HG02943 (cell line): ENCODE measurements around the gene LIN7B.
"Not testable (repeated sequence)": the region's sequence is repeated elsewhere in the genome, so short reads cannot be mapped to it uniquely, and the experiment has no call there.

Experiments used
- ATAC-seq: cut with Tn5 transposase; IDR thresholded peaks from one replicate; pipeline ENCODE4 v1.9.1; 2021; ENCODE audit warnings: mild to moderate bottlenecking, low read depth, moderate library complexity; ENCODE audit not compliant: unreplicated experiment

Gene LIN7B

DNA sequence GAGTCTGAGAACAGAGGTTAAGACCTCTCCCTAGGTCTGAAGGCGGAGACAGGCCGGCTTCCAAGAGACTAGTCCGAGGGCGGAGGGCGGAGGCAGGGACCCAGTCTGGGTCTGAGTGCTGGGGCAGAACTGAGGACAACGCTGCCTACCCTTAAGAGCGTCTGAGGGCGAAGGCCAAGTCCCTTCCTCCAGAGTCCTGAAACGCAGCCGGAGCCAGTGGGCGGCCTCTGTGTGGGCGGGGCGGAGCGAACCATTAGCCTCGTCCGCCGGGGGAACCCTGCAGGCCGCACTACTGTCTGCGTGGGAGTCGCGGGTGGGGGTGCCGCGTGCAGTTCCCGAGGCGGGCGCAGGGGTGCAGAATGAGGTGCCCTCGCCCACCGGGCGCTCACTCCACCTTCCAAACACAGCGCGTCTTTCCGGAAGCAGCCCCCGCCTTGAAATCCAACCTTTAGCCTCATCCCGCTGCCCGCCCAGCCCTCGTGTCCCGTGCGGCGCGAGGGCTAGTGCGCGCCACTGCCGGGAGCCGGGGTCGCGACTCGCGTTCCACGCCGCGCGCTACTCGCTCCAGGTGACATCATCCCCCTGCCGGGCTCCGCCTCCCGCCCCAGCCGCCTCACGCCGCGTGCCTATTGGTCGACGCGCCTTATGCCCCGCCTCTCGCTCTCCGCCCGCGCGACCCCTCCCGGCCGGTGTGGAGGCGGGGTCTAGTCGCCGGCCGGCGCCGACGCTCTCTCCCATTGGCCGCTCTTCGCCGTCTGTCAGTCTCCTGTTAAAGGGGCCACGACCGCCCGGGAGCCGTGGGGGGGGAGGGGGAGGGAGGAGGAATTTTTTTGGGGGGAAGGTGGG, 4.6 kb downstream of the LIN7B start, which contains the start of gene C19orf73:
Gene C19orf73, minus strand, starts transcription at position 579 of the 846 bp plus-strand sequence. Its CDS starts 121 bp downstream, at position 458.
- ATAC-seq: peak; percentile 65

- no peak for ATAC-seq
Measured at GRCh38 chr19:49119411-49120324, 5.5 kb downstream of the LIN7B start, which contains the start of gene PPFIA3. PPFIA3 (plus strand) TSS chr19:49119544; CDS start chr19:49127874, 8,330 bp downstream.

- no peak for ATAC-seq
Measured at GRCh38 chr19:49120325-49120683, 6.1 kb downstream of the LIN7B start.

GRCh38 chr19:49120868-49121267, 6.7 kb downstream of the LIN7B start:
- ATAC-seq: no peak

- ATAC-seq: not testable (repeated sequence)
Measured at GRCh38 chr19:49121841-49122240, 7.7 kb downstream of the LIN7B start.

GRCh38 chr19:49123285-49123684, 9.1 kb downstream of the LIN7B start:
- ATAC-seq: not testable (repeated sequence)

DNA sequence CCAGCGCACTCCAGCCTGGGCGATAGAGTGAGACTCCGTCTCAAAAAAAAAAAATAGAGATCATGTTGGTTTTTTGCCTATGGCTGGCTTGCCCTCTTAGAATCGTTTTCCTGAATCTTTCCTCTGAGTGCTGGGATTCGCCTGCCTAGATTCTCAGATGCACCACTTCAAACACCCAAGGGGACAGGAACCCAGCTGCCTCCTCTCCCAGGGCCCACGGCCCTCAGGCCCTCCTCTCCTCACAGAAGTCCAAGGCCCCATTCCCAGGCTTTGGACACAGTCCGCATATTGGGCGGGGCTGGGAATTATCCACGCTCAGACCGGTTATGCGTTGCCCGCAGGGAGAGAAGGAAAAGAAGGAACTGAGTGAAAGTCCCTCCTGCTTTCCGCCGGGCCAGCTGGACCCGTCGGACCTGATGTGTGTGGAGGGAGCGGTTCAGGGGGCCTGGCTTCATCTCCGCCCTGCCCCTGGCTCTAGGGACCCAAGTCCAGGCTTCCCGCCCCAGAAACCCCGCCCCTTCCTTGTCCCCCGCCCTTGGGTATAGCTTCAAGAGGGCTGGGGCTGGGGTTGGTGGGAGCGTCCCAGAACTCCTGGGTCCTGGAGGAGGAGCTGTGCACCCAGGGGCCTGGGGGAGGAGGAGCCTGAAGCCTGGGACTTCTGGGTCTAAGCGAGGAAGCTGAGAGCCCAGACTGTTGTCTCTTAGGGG, 11.0 kb downstream of the LIN7B start:
- ATAC-seq: no peak

- ATAC-seq: no peak
Measured at GRCh38 chr19:49126575-49126974, 12.4 kb downstream of the LIN7B start.

DNA sequence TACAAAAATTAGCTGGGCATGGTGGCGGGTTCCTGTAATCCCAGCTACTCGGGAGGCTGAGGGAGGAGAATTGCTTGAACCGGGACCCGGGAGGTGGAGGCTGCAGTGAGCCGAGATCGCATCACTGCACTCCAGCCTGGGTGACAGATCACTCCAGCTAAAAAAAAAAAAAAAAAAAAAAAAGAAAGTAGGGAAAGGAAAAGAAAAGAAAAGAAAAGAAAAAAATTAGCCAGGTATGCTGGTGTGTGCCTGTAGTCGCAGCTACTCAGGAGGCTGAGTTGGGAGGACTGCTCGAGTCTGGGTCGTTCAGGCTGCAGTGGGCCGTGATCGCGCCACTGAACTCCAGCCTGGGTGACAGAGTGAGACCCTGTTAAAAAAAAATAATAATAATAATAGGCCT, 13.1 kb downstream of the LIN7B start:
- ATAC-seq: not testable (repeated sequence)

DNA sequence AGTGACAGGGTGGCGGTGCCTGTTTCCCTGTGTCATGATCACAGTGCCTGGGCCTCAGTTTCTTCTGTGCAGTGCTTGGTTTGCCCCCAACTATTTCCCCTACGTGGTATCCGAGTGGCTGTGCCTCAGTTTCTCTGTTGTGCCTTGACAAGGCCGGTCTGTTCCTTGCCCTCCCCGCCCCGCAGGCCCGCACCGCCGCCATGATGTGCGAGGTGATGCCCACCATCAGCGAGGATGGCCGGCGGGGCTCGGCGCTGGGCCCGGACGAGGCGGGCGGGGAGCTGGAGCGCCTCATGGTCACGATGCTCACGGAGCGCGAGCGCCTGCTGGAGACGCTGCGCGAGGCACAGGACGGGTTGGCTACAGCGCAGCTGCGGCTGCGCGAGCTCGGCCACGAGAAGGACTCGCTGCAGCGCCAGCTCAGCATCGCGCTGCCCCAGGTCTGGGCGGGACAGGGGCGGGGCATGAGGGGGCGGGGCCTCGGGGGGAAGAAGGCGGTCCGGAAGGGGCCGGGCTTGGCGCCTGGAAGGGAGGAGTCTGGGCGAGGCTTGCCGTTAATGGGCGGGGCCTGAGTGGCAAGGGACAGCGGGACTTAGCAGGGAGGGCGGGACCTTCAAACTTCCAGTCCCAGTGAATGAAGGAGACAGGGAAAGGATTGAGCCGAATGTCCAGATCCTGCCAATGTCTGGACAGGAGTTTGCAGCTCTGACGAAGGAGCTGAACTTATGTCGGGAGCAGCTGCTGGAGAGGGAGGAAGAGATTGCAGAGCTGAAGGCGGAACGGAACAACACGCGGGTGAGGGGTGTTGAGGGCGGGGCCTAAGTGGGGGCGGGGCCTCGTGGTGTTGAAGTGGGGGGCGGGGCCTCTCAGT, 13.7 kb downstream of the LIN7B start:
- ATAC-seq: peak; percentile 94

DNA sequence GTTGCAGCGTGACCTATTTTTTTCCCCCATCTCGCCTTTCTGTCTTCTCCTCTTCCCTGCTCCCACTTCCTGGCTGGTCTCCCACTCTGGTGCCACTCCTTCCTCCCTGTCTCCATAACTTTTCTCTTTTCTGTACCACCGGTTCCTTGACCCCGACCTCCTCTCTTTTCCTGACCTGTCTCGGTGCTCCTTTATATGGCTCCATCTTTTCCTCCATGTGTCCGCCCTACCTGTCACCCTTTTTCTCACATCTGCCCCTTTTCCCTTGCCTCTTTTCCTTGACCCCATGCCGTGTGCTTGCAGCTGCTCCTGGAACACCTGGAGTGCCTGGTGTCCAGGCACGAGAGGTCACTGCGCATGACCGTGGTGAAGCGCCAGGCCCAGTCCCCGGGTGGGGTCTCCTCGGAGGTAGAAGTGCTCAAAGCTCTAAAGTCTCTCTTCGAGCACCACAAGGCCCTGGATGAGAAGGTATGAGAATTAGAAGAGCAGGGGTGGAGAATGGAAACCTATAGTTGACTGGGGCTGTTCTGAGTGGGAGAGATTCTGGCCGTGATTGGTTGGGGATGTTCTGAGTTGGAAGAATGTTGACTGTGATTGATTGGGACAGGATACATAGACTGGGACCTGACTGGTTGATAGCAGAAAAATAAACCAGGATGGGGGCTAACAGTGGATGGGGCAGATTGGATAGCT, 14.5 kb downstream of the LIN7B start:
- no peak for ATAC-seq

DNA sequence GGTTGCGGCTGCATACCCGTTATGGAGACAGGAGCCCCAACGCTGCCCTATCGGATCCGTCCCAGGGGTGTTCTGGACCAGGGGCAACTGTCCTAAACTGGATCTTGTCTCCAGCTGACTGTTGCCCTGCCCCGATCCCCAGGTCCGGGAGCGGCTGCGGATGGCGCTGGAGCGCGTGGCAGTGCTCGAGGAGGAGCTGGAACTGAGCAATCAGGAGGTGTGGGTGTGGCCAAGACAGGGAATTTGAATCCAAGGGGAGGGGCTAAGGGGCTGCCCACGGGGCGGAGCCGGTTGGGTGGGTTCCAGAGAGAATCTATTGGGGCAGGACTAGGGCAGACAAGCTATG, 15.0 kb downstream of the LIN7B start:
- ATAC-seq: no peak

DNA sequence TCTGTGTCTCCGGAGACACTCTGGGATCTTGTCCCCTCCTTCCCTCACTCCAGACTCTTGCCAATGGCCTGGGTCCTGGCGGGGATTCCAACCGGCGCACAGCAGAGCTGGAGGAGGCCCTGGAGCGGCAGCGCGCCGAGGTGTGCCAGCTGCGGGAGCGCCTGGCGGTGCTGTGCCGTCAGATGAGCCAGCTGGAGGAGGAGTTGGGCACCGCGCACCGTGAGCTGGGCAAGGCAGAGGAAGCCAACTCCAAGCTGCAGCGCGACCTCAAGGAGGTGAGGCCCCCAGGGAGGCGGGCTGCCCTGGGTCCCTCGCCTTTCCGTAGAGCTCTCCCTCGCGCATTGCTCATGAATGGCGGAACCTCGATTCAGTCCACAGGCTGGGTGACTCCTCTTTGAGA, 16.2 kb downstream of the LIN7B start:
- ATAC-seq: no peak

- ATAC-seq: no peak
Measured at GRCh38 chr19:49132974-49133609, 18.9 kb downstream of the LIN7B start.

DNA sequence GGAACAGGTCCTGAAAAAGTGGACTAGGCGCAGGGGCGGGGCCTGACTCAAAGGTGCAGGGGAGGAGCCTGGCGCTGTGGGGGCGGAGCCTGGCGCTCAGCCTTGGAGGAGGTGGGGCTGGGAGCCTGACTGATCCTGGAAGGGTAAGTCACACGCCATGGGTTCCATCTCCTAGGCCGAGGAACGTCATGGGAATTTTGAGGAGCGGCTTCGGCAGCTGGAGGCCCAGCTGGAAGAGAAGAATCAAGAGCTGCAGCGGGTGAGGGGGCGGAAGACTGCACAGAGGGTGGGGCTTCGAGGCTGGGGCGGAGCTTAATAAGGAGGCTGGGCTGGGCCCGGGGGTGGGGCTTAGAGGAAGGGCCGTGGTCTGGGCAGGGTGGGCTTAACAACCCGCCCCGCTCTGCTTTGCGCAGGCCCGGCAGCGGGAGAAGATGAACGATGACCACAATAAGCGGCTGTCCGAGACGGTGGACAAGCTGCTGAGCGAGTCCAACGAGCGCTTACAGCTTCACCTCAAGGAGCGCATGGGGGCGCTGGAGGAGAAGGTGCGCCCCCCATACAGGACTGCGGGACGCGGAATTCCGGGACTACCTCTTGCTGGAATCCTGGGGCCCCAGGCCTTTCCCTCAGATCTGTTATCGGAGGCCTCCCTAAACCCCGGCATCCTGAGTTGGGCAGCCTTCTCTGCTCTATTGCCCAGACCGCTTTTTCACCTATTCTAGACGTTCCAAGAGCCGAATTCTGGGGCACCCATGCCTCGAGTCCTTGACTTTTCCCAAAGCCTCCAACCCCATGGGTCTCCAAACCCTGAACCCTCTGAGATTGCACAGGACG, 19.7 kb downstream of the LIN7B start:
- ATAC-seq: no peak

- ATAC-seq: no peak
Measured at GRCh38 chr19:49135686-49136085, 21.5 kb downstream of the LIN7B start.

DNA sequence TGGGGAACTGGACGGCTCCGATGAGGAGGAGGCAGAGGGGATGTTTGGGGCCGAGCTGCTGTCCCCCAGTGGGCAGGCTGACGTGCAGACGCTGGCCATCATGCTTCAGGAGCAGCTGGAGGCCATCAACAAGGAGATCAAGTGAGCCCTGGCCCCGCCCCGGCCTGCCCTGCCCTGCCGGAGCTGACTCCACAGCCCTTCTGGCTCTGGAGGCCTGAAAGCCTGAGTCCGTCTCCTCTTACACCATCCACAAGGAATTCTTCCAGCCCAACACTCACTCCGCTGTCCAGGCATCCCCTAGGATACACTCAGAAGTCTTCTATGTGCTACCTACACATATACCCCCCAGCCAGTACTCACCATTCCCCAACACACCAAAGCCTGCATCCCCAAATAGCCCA, 22.6 kb downstream of the LIN7B start:
- no peak for ATAC-seq

GRCh38 chr19:49140951-49141350, 26.8 kb downstream of the LIN7B start:
- no peak for ATAC-seq
